HG03108 (cell line): ENCODE measurements around the gene ALAS1.
A peak's percentile ranks its signal among the peaks of the same experiment; 100 is the strongest.
"Not testable (repeated sequence)": the region's sequence is repeated elsewhere in the genome, so short reads cannot be mapped to it uniquely, and the experiment has no call there.

Experiments used
- ATAC-seq: cut with Tn5 transposase; IDR thresholded peaks from one replicate; pipeline ENCODE4 v1.9.1; 2021; ENCODE audit warnings: moderate library complexity; ENCODE audit not compliant: unreplicated experiment

Gene ALAS1

DNA sequence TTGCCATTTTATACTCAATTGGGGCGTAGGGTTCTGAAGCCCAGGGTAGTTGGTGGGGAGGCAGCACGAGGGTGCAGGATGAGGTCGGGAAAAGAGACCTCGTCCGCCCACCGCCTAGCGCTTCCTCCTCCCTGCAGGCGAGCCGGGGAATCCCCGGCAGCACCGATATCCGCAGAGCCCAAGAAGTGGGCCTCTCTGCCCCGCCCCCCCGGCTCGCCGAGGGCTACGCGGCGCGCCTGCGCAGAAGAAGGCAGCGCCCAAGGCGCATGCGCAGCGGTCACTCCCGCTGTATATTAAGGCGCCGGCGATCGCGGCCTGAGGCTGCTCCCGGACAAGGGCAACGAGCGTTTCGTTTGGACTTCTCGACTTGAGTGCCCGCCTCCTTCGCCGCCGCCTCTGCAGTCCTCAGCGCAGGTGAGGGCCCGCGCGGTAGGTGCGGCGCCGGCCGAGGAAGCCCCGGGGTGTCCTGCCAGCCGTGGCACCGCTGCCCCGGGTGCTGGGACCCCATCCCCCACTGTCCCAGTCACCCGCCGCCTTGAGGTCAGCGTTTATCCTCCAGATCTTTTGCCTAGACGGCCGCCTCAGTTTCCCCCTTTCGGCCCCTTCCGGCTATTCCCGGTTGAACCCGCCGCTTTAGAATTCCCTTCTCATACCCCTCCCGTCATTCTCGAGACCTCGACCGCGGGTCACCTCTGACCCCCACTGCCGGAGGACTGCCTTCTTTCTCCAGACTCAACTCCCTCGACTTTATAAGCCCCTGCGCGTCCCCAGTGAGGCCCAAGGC is at the start of gene ALAS1:
ALAS1 (plus strand) TSS at position 319 of the 784 bp plus-strand sequence. CDS start 1,082 bp downstream, outside the sequence.
- ATAC-seq: peak; percentile 79

DNA sequence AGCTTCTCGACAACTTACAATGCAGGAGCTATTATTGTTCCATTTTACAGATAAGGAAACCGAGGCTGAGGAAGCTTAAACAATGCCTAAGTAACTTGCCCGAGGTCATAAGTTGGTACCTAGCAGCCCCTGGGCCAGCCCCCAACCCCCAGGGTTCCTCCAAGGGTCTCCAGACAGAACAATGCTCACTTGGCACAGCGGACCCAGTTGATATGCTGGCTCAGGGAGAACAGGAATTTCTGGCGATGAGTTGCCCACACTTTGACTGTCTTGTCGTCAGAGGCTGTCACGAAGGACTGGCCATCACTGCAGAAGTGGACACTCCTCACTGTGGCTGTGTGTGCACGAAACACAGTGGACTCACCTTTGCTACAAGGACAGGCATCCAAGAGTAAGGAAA is 48.9 kb upstream of the ALAS1 start:
- no peak for ATAC-seq

DNA sequence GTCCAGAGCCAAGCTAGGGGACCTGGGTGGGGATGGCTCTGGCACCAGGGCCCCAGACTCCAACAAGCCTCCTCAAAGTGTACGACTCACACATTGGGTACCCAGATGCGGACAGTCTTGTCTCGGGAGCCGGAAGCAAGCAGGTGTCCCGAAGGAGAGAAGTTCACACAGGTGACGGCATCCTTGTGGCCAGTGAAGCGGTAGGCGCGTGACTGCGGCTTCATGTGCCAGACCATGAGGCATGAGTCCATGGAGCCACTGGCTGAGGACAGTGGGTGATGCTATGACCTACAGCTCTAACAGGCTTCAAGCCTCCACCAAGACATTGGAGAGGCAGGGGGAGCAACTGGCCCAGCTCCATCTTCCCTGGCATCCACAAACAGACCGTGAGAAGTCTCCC is 48.2 kb upstream of the ALAS1 start:
- no peak for ATAC-seq

DNA sequence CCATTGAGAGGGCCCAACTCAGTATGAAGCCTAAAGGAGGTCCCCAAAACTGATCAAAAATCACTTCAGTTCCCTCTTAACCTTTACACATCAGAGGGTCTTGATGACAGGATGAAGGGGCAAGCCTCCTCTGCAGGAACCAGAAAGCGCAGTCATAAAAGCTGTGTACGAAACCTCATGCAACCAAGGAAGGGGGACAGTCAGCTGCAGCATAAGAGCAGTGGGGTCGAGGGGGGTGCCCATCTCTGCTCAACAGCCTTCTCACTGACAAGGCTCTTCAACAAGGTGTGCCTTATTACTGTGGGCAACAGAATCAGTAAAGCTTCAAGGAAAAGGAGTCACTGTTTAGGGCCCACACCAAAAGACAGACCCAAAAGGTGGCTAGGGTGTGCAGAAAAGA is 47.6 kb upstream of the ALAS1 start:
- ATAC-seq: no peak

DNA sequence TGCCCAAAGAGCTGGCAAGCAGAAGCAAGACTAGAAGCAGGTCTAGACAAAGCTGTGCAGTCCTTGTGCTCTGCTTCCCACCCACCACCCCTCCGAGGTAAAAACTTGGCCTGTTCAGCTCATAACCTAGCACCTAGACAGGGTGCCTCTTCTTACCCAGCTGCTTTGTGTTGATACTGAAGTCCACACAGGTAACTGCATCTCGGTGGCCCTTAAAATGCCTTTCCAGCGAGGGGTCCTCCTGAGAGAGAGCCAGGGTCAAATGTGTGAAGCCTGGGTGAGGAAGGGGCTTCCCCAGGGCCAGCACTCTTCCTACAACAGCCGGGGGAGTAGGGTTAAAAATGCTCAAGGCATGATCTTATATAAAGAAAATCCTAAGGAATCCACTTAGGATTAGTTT is 47.1 kb upstream of the ALAS1 start:
- ATAC-seq: no peak

DNA sequence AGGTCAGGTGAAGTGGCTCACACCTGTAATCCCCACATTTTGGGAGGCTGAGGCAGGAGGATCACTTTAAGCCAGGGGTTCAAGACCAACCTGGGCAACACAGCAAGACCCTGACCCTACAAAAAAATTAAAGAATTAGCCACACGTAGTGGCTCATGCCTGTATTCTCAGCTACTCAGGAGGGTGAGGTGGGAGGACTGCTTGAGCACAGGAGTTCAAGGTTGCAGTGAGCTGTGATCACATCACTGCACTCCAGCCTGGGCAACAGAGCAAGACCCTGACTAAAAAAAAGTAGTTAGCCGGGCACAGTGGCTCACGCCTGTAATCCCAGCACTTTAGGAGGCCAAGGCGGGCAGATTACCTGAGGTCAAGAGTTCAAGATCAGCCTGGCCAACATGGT is 46.0 kb upstream of the ALAS1 start:
- ATAC-seq: not testable (repeated sequence)

DNA sequence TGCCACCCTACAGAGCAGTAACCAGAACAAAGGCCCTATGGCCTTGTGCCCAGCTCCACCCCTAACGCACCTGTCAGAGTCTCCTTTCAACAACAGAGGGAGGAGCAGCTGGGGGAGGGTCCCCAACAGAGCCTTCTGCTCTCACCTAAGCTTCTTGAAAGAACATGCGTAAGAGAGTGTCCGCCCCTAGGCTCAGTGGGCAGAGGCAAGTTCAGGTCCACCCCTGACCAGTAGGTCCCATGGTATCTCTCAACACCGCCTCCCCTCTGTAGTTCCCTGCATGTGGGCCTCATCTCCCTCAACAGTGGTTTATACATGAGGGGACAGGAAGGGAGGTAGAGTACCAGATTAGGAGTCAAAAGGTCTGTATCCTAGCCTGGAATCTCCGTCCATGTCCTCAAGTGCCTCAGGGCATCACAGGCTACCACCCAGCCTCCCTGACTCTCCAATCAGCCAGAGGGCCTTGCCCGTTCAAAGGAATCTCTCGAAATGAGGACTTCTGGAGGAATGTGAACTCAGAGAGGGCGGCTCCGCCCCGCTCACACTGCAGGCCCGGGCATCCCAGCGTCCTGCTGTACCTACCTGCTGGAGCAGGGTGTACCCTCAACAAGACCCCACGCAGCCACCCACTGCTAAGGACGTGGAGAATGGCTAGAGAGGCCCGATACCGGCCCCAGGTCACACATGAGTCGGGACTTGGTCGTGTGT is 44.4 kb upstream of the ALAS1 start:
- peak; percentile 1 for ATAC-seq

DNA sequence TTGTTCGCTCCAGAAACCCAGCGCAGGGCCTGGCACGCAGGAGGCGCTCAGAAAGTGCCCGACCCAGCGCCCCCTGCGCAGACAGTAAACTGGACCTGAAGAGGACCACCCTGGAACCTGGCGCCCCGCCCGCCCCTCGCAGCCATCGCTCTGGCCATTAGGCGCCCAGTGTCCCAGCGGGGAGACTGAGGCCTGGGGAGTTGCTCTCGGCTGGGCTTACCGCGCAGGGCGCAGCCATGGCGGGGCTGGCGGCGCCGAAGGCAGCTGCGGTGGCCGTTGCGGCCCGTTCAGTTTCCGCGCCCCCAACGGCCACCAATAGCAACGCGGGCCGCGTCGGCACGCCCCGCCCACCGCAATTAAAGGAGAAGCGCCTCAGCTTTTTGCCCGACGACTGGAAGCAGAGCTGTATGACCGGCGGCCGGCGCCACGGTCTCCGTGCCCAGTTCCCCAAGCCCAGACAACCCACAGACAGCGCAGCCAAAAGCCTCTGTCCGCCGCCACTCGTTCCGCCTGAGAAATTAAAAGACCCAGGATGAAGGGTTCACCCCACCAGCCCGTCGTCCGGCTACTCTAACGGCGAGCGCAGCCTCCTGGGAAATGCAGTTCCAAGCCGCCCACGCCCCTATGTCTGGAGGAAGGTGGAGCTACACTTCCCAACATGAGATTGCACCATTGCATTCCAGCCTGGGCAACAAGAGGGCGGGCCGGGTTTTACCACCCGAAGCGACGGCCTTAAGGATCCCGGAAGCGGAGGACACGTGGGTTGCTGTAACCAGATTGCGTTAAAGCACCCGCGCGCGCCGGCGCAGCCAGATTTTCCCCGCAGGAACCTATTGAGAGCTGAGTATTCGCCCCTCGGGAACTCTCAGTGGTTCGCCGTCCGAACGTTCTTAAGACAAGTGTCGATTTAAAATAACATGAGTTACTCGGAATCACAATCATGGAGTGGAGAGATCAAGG is 43.5 kb upstream of the ALAS1 start, which contains the start of gene POC1A:
POC1A (minus strand) TSS at position 289 of the 960 bp plus-strand sequence; CDS start at position 238, 51 bp downstream.
- ATAC-seq: peak; percentile 82

DNA sequence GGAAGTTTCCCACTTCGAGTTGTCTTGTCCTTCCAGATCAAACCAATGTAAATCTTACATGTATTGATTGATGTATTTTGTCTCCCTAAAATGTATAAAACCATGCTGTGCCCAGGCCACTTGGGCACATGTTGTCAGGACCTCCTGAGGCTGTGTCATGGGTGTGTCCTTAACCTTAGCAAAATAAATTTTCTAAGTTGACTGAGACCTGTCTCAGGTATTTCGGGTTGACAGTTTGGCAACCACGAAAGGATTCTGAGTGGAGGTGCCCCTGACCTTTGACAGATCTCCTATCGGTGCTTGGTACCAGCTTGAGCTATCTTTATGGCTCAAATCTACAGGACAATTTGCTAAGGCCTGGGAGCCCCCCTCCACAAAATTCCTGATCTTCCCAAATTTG is 42.0 kb upstream of the ALAS1 start:
- ATAC-seq: no peak

DNA sequence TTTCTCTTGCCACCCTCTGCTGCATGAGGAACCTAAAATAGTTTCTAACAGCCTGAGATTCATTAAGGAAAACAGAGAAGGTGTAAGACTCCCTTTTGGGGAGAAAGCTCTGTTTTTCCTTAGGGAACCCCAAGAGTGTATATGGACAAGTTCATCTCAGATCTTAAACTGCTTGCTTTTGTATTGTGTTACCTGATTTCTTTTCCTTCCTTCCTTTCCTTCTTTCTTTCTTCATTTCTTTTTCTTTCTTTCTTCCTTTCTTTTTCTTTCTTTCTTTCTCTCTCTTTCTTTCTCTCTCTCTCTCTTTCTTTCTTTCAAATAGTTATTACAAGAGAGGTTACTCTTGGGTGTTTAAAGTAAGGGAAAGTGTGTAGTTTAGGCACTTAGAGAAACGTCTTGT is 38.5 kb upstream of the ALAS1 start:
- no peak for ATAC-seq

DNA sequence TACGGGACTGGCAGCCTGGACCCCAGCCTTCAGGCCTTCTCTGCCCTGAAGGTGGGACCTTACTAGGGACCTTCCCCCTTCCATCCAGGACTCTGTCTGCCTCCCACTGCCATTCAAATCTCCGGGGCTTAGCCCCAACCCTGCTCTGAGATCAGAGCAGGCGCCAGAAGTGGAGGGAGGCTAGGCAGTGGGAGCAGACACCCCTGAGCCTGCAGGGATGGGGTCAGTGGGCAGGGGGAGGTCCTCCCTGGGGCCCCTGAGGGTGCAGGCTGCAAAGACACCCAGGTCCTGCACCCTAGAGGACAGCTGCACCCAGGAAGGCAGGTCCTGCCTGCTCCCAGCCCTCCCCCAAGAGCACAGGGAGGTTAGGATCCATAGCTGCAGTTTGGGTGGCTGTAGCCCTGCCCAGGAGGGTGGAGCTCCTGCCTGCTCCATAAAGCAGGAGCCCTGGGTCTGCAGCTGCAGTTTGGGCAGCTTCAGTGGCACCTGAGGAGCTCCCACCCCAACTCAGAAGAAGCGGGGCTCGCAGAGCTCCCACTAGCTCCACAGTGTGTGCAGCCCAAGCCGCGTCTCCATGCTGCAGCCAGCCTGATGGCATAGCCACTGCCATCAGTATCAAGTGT is 35.6 kb upstream of the ALAS1 start:
- no peak for ATAC-seq

DNA sequence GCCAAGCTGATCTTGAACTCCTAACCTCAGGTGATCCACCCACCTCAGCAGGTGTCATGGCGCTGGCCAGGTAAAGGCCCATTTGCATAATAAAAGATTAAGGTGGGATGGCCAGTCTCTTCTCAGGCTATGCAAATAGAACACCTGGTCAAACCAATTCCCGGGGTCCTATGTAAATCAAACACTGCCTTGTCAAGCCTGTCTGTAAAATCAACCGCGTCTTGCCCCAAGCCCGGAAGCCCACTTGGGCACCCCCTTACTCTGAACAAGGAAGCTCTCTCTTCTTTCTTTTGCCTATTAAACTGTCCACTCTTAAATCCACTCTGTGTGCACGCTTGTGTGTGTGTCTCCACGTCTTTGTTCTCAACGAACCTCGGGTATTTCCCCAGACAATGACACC is 30.7 kb upstream of the ALAS1 start:
- no peak for ATAC-seq

DNA sequence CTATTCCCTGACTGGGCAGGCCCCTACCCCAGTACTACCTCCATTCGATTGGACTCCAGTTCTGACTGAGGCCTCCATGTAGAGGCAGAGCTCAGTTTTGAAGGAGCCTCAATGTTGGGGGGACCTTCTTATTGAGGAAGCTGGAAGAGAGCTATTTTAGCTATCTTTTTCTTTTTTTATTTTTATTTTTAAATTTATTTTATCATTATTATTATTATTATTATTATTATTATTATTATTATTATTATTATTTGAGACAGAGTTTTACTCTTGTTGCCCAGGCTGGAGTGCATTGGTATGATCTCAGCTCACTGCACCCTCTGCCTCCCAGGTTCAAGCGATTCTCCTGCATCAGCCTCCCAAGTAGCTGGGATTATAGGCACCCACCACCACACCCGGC is 27.7 kb upstream of the ALAS1 start:
- ATAC-seq: not testable (repeated sequence)

DNA sequence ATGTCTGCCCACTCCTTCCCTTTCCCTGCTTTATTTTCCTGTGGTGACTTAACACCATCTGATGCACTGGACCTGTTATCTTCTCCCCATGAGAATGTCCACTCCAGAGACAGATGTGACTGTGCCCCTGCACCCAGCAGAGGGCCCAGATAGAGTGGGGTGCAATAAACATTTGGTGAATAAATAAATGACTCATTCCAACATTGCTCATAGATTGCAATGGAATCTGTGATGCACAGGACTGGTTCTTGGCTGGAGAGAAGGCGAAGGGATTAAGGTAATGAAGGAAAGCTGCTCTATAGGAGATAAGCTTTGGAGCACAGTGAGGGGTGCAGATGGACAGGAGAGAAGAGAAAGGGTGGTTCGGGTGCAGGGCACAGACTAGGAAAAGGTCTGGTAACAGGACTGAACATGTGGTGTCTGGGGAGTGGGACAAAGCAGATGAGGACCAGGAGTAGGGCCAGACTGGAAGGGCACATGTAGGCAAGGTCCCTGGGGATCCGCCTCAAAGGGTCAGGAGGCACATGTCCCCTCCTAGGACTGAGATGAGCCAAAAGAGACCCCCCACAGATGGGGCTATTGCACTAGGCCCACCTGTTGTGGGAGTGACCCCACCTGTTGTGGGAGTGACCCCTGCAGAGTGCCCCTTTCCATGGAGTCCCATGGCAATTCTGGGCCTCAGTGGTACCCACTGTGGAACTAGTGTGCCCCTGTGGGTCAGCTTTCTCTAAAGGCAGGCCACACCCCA is 26.3 kb upstream of the ALAS1 start:
- no peak for ATAC-seq

DNA sequence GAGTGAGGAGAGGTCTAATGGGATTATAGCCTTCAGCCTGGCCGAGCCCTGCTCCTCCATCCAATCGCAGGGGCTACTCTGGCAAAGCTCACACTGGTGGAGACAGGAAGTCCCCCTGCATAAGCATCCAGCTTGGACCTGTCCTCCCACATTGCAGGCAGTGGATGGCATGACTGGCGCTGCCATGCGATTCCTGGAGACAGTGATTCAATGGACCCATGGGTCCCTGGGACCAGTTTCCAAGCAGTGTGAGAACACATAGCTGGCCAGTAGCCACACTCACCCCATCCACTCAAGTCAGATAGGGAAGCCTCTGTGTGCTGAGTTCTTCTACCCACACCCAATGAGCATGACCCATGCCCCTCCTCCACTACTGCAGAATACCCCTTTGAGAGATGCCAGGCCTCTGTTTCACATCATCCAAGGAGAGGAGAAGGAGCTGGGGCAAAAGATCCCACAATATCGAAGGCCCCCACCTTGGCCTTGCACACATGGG is 25.6 kb upstream of the ALAS1 start:
- no peak for ATAC-seq

DNA sequence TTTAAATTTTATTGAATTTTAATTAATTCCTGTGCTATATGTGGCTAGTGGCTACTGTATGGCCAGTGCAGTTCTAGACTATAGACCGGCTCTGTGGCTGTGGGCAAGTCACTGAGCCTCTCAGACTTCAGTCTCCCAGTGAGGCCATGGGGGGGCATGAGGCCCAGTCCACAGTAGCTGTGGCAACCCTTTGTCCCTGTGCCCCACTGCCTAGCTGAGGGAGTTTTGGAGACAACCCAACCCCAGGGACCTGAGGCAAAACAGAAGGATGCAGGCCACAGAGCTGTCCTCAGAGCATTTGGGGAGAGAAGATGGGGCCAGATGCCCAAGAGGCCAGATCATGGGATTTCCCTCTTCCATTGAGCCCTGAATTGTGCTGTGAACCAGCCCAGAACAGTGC is 24.9 kb upstream of the ALAS1 start:
- no peak for ATAC-seq

DNA sequence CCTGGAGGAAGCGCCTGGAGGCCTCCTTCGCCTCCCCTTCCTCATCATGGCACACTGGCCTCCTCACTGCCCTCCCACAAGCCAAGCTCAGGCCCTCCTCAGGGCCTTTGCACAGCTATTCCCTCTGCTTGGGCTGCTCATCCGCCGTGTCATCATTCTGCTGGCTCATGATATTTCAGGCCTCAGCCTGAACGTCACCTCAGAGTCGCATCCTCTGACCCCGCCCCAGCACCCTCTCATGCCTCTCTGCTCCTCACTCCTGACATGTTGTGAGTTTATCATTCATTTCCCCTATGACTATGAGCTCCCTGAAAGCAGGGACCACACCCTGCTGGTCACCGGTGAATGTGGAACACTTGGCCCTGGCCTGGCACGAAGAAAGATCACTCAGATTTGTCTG is 23.1 kb upstream of the ALAS1 start:
- ATAC-seq: no peak

DNA sequence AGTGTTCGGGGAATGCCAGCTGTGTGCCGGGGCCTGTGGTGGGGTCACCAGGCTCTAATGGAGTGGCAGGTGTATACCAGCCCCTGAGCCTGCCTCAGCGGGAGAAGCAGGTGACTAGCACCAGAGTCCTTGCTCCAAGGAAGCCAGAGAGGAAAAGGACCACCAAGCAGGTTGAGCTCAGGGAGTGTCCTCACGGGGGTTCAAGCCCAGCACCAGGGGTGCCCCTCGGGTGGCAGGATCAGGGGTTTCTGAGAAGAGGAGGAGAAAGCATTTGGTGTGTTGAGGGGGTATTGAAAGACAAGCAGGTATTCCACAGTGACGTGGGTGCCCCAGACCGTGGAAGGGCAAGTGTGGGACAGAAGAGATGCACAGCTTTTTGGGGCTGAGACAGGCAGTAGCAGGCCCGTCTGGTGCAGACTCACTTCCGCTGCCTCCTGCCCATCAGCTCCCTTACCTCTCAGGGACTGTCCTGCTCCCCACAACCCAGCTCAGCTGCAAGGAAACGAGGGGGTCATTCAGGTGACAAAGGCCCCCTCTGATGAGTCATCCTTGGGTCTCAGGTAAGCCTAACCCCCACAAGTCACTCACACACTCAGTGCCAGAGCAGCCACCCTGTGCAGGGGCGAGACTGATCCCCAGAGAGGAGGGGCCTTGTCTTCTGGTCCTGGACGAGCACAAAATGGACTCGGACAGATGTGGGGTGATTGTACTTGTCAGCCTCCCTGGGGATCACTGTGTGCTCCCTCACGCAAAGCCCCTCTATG is 22.4 kb upstream of the ALAS1 start:
- ATAC-seq: no peak

DNA sequence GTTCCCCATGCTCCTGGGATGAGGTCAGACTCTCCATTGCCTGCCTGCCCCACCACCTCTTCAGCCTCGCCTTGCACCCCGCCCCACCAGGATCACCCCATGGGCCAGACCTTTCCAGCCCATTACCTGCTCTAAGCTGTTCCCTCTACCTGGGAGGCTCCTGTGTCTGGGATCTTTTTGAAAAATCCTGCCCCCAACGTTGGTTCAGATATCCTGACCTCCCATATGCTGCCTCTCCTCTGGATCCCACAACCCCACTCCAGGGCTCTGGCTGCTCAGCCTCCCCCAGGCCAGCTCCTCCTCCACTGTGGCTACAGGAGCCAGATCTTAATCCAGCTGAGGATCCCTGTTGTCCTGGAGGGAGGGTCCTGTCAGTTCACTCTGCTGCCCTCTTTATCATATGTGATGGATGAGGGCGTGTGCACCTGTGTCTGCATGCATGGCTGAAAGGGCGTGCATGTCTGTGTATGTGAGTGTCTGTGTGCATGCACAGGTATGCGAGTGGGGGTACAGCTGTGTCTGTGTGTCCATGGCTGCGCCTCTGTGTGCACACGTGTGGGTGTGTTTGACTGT is 21.7 kb upstream of the ALAS1 start:
- ATAC-seq: no peak
